Stimulated activated CD4-positive, alpha-beta T cell treated with anti-CD3 and anti-CD28 coated beads, Interleukin-12 subunit alpha, Interleukin-12 subunit beta, amount 100 ng/mL, for 48 hours (primary cell): ENCODE measurements around the gene CD40LG.

Experiments
- DNase-seq, 3 donors: peaks; one replicate each; pipeline ENCODE4 v3.0.0-alpha.2; 2020; ENCODE audit warnings: low read depth in 2 of 3, low spot score in 1 of 3

CD40LG gene

GRCh38 chrX:136647677-136648360, at the start of gene CD40LG:
Gene CD40LG (plus strand): TSS chrX:136648158. CDS start chrX:136648249, 91 bp downstream.
- DNase-seq = no peak

DNA sequence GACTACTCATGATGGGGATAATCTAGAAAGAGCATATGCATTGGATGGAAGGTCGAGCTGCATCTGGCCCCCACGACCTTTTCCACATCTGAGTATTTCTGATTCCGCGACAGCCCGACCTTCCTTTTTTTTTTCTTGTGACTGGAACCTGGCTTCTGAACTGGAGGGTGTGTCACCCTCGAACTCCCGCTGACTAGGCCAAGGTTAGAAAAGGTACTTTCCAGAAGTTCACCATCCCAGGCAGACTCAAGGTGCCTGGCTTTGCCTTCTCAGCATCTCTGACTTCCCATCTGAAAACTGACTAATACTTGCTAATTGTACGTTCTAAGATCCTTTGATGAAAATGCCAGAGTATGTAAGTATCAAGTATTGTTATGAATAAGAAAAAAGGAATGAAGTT, 49.3 kb upstream of the CD40LG start:
- peak in 1 of 3 donors; percentile 21 for DNase-seq

- no peak for DNase-seq
Measured at GRCh38 chrX:136600059-136600458, 47.9 kb upstream of the CD40LG start.

- DNase-seq = no peak
Measured at GRCh38 chrX:136607236-136607635, 40.7 kb upstream of the CD40LG start.

DNA sequence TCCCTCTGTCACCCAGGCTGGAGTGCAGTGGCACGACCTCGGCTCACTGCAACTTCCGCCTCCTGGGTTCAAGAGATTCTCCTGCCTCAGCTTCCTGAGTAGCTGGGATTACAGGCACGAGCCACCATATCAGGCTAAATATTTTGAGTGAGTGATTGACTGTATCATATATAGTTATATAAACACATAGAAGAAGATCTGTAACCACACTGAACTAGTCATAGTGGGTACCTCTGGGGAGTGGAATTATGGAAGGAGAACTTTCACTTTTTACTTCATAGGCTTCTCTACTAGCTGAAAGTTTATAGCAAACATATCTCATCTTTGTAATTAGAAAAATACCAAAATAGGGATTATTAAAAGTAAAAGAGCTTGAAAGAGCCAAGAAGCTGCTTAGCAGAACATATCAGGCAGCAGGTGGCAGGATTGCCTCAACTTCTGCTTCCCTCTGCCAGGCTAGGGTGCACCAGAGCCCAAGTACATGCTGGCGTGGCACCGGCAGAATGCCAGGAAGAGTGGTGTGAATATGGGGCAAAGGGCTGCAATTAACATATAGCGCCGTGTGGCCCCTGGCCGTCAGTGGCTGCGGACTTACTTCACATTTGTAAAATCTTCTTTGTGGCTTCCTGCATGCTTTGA, 39.5 kb upstream of the CD40LG start:
- peak in 1 of 3 donors; percentile 43 for DNase-seq

DNA sequence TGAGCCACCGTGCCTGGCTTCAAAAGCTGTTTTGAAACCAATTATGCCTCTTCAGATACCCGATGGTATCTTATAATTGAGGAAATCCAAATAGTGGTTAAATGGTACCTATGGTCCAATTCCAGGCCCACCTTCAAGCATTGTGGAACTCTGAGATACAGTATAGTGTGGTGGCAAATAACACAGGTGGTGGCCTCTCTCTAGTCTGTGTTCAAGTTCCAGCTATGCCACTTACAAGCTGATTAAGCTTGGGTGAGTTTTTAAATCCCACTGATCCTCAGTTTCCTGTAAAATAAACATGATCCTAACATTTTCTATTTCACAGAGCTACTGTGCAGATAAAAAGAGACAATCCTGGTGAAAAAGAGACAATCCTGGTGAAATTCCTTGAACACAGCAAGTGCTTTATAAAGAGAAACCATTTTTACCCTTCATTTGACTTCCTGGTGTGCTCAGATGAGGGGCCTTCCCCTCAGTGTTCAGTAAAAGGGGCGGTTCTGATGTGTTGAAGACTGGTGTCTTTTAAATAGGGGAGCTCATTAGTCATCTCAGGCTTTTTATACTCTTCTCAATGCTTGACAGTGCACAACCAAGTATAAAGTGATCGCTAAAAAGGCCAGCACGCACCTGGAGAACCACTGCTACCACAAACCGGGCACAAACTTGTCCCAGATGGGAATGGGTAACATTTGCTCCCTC, 30.8 kb upstream of the CD40LG start:
- no peak for DNase-seq

GRCh38 chrX:136619899-136620505, 28.0 kb upstream of the CD40LG start:
- peak in 2 of 3 donors; percentile 27 to 45 for DNase-seq

DNA sequence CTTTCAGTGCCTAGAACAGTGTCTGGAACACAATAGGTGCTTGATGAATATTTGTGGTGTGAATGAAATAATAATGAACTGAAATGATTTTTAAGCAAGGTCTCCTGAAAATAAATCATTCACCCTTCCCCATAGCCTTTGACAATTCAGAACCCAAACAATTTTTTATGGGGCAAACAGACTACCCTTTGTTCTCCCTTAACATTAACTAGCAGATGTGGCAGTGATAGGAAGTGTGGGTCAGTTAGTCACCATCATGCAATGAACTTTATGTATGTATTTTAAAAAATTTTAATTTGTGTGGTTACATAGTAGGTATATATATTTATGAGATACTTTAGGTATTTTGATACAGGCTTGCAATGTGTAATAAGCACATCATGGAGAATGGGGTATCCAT, 27.2 kb upstream of the CD40LG start:
- no peak for DNase-seq

DNA sequence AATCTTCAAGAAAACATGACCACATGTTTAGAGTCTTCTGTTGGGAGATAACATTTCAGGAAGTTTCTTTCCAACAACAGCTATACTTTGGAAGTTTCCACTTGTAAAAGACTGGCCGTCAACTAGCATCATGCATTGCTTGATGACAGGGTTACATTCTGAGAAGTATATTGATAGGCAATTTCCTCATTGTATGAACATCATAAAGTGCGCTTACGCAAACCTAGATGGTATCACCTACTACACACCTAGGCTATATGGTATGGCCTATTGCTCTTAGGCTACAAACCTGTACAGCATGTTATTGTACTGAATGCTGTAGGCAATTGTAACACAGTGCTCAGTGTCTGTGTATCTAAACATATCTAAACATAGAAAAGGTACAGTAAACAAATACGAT, 25.4 kb upstream of the CD40LG start:
- DNase-seq = no peak

DNA sequence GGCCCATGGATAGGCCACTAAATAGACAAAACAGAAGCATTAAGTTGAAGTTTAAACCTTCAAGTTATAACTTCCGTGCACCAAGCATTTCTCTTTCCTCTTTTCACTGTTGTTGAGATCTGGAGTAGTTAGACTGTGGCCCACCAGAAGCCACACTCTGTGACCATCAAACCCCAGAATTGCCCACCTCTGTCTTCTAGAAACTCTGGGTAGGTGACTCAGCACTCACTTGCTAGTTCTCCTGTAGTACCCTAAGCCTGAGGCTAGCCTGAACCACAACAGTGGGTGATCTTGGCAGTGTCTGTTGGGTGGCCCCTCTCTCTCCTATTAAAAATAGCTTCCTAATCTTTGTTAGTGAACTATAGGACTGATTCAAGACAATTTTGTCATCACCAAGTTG, 24.6 kb upstream of the CD40LG start:
- no peak for DNase-seq

DNA sequence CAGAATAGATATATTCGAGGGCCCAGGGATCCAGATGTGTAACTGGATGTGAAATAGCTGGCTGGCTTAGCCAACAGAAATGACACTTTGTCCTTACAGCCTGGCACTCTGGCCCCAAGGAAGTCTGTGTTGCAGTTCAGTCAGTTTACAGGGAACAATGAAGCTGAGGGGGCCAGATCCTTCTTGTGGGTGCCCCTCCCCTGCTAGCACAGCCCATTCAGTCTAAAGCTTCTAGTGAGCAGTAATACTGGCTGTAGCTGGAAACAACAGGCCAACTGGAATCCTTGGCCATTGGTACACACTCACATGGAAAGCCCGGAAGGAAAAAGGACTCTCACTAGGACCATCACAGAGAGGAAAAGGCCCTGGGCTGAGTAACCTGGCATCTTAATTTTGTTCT, 22.7 kb upstream of the CD40LG start:
- DNase-seq = no peak

DNA sequence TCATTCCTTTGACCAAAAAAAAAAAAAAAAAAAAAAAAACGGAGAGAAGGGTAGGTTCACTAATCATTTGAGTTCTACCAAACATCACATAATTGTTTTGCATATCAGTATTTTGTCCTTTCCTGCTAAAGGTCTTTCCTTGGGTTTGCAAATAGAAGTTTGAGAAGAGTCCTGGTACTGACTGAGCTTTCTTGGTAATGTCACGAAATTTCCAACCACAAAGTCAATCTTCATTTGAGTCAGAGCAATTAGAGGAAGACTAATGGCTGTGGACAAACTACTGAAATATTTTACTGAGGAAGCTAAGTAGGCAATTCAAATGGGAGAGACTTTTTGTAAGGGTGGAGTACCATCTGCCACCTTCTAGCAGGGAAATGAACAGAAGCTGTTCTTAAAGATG, 21.7 kb upstream of the CD40LG start:
- DNase-seq = no peak

GRCh38 chrX:136626891-136627290, 21.1 kb upstream of the CD40LG start:
- no peak for DNase-seq

- DNase-seq = no peak
Measured at GRCh38 chrX:136627409-136627808, 20.5 kb upstream of the CD40LG start.

DNA sequence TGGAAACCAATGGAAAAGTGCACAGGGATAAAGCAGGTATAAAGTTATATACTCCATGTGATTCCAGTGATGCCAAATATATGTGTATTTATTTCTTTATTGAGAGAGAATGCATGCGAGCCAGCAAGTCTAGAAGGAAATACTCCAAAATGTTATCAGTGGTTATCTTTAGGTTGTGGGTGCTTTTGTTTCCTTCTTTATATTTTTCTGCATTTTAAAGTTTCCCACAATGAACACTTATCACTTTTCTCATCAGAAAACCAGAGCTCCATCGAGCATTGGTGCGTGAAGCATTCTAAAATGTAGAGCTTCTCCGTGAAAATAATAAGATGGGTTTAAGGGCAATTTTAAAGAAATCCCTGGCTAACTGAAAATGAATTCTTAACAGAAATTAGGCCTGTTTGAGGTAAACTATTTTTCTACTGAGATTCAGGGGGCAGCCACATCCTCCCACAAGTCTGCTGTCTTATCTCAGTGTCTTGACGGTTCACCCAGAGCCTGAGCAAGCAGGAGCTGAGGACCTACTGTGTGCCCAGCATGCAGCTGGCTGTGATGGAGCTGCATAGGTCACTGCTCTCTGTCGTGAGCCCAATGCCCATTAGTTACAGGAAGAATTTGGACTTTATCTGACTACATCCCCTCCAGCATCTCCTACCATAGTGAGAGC, 18.7 kb upstream of the CD40LG start:
- no peak for DNase-seq

DNA sequence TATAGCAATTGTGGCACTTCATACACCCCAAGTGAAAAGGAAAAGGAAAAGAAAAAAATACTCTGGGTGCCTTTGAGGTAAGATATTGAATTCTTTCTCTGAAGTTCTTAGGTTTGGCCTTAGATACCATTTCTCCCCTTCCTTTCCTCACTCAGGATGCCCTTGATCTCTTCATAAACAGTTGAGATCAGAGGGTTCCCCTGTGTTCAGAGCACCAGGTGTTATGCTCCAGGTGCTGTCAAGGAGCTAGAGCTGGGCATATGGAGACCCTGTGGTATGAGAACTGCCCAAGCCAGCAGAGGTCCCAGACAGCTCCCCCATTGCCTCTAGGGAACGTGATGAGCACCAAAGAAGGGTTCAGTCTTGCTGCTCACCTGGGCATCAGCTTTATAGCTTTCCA, 17.1 kb upstream of the CD40LG start:
- no peak for DNase-seq

DNA sequence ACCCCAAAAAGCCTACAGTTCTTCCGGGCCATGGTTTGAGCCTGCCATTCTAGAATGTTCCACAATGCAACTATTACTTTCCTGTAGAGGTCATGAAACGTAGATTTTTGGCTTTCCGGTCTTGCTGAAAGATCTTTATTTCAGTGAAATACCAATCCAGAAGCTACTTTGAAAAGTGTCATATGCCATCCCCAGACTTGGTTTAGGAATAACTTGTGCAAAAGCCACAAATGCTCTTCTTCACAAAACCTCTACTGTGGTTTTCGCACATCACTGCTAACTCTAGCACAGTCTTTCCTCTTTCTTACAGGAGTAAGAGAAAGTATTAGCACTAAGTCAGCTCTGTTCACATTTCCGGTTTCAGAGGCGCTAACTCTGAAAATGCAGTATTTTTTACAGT, 12.7 kb upstream of the CD40LG start:
- DNase-seq = no peak

- DNase-seq = no peak
Measured at GRCh38 chrX:136636121-136636520, 11.8 kb upstream of the CD40LG start.

DNA sequence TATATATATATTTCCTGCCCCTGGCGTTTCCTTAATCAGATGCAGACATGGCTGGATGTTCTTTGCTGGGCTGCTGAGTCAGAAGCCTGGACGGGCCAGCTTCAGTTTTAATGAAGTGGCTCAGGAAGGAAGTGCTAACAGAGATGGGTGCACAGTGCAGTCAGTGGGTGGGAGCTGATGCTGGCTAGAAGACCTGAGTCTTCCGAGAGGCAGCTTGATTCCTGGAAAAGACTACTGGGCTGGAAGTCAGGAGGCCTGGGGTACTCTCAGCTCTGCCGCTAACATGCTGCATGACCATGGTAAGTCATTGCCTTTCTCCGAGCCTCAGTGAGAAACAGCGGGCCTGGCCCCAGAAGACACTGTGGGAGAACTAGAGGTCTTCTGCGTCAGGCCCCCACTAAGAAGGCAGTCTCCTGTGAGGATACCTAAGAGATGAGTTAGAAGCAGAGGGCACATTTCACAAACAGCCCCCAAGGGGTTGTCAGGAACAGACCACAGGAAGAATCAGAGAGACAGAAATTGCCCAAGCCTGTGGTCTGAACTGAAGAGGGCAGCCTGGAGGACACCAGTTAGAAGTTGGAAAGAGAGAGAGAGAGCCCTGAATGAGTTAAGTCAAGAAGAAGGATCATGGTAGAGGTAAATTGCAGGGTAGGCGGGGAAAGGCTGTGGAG, 8.3 kb upstream of the CD40LG start:
- no peak for DNase-seq

GRCh38 chrX:136643243-136643642, 4.7 kb upstream of the CD40LG start:
- DNase-seq = no peak
